Liver (tissue), 9 donors: ENCODE data around the gene KNCN. TPM values are rescaled to one million over a fixed set of nuclear protein-coding genes. Genes with fewer than 3 reads are reported as not detected.

ENCODE experiments used
- DNase-seq: peaks from one replicate; pipeline ENCODE4 v3.0.0-alpha.2; 2017; ENCODE audit warnings: low spot score
- H3K27ac ChIP-seq, 2 donors: one replicate each; pipeline ENCODE4 v1.7.0; 2013; ENCODE audit warnings: inconsistent platforms in 2 of 2, low read length in 2 of 2, control low read depth in 1 of 2, low read depth in 1 of 2, mild to moderate bottlenecking in 1 of 2
- H3K27me3 ChIP-seq, 4 donors: one replicate each; pipeline versions ENCODE4 v1.6.1 to v1.7.0; 2013; ENCODE audit warnings: low read length in 3 of 4, inconsistent platforms in 1 of 4, mild to moderate bottlenecking in 1 of 4, moderate library complexity in 1 of 4; ENCODE audit not compliant: control insufficient read depth in 4 of 4, insufficient read depth in 4 of 4
- H3K36me3 ChIP-seq, 4 donors: one replicate each; pipeline versions ENCODE4 v1.6.1 to v1.7.0; 2013; ENCODE audit warnings: low read length in 3 of 4, mild to moderate bottlenecking in 3 of 4, low read depth in 1 of 4, moderate library complexity in 1 of 4; ENCODE audit not compliant: control insufficient read depth in 4 of 4, insufficient read depth in 3 of 4
- H3K4me1 ChIP-seq, 4 donors: one replicate each; pipeline versions ENCODE4 v1.6.1 to v1.7.0; 2013; ENCODE audit warnings: low read length in 3 of 4, mild to moderate bottlenecking in 3 of 4, moderate library complexity in 1 of 4; ENCODE audit not compliant: control insufficient read depth in 4 of 4, insufficient read depth in 4 of 4
- H3K4me3 ChIP-seq, 3 donors: one replicate each; pipeline versions ENCODE4 v1.6.1 to v1.7.0; 2013; ENCODE audit warnings: low read length in 3 of 3, control low read depth in 1 of 3, low read depth in 1 of 3, mild to moderate bottlenecking in 1 of 3
- H3K9ac ChIP-seq, 2 donors: one replicate each; pipeline ENCODE4 v1.7.0; 2013; ENCODE audit warnings: low read length in 2 of 2, mild to moderate bottlenecking in 2 of 2, moderate library complexity in 2 of 2, control low read depth in 1 of 2, low read depth in 1 of 2
- H3K9me3 ChIP-seq, 4 donors: one replicate each; pipeline versions ENCODE4 v1.6.1 to v1.7.0; 2013; ENCODE audit warnings: low read length in 3 of 4; ENCODE audit not compliant: control insufficient read depth in 4 of 4
- ATF3 ChIP-seq: IDR thresholded peaks from 2 replicates; pipeline ENCODE4 v1.6.1; 2016; ENCODE audit warnings: antibody characterized with exemption
- CTCF ChIP-seq: fragments of 150-350 bp; IDR thresholded peaks from 2 replicates; pipeline ENCODE4 v1.5.1; 2017; ENCODE audit warnings: improper control_type of control experiment, low read depth, low read length; ENCODE audit not compliant: missing input control
- EGR1 ChIP-seq, 2 donors: IDR thresholded peaks; 2 replicates each; pipeline ENCODE4 v1.6.1; 2016 to 2018; ENCODE audit warnings: antibody characterized with exemption in 2 of 2, low read depth in 2 of 2
- FOXA1 ChIP-seq: IDR thresholded peaks from 2 replicates; pipeline ENCODE4 v1.6.1; 2016; ENCODE audit warnings: antibody characterized with exemption
- FOXA2 ChIP-seq: IDR thresholded peaks from 2 replicates; pipeline ENCODE4 v1.6.1; 2016; ENCODE audit warnings: antibody characterized with exemption
- HNF4A ChIP-seq, 2 donors: conservative IDR thresholded peaks; 2 replicates each; pipeline ENCODE4 v1.6.1; 2016; ENCODE audit warnings: antibody characterized with exemption in 2 of 2, mild to moderate bottlenecking in 2 of 2
- HNF4G ChIP-seq: IDR thresholded peaks from 2 replicates; pipeline ENCODE4 v1.6.1; 2016; ENCODE audit warnings: antibody characterized with exemption
- NR2F2 ChIP-seq: IDR thresholded peaks from 2 replicates; pipeline ENCODE4 v1.6.1; 2016; ENCODE audit warnings: antibody characterized with exemption
- RAD21 ChIP-seq, 2 donors: IDR thresholded peaks; 2 replicates each; pipeline ENCODE4 v1.6.1; 2016; ENCODE audit warnings: antibody characterized with exemption in 2 of 2, mild to moderate bottlenecking in 2 of 2
- REST ChIP-seq: IDR thresholded peaks from 2 replicates; pipeline ENCODE4 v1.6.1; 2016; ENCODE audit warnings: antibody characterized with exemption, mild to moderate bottlenecking
- RXRA ChIP-seq, 2 donors: IDR thresholded peaks; 2 replicates each; pipeline ENCODE4 v1.6.1; 2017 to 2018; ENCODE audit warnings: antibody characterized with exemption in 2 of 2, mild to moderate bottlenecking in 1 of 2
- SP1 ChIP-seq: IDR thresholded peaks from 2 replicates; pipeline ENCODE4 v1.6.1; 2018; ENCODE audit warnings: antibody characterized with exemption, mild to moderate bottlenecking
- TAF1 ChIP-seq: conservative IDR thresholded peaks from 2 replicates; pipeline ENCODE4 v1.6.1; 2016; ENCODE audit warnings: antibody characterized with exemption, mild to moderate bottlenecking
- YY1 ChIP-seq: IDR thresholded peaks from 2 replicates; pipeline ENCODE4 v1.6.1; 2016; ENCODE audit warnings: antibody characterized with exemption, mild to moderate bottlenecking
- WGBS: extraction: QIAGEN DNeasy Blood & Tissue Kit; methylation state at CpG from one replicate; pipeline ENCODE4 v1.1.7; 2013; 5-methylcytosine and 5-hydroxymethylcytosine counted together
- polyA plus RNA-seq, 2 donors: library from polyadenylated mRNA; stranded (reverse) in 1 of 2; unstranded in 1 of 2; fragments of 200-250 nt in 1 of 2; fragments of >200 nt in 1 of 2; fragmentation: Nextera tagmentation in 1 of 2; extraction: Ambion mirVana in 1 of 2; gene quantifications; one replicate each; pipeline versions ENCODE4 v1.2.1 to v1.2.3, GENCODE V29; 2013 to 2015
- total RNA-seq, 2 donors: library from RNA; depleted of rRNA; stranded (reverse); fragments of >200 nt; gene quantifications; one replicate each; pipeline ENCODE4 v1.2.3, GENCODE V29; 2014
- TF ChIP-seq, protein P1 (sequence below): IDR thresholded peaks from 2 replicates; pipeline ENCODE4 v1.6.1; 2016; ENCODE audit warnings: antibody characterized with exemption
- donor health status: healthy.
- donor health status: healthy.
- donor health status: healthy.
- donor health status: healthy.
- donor health status: healthy.

KNCN gene
- total and polyA plus RNA-seq, 4 donors = not detected

- Histone ChIP-seq H3K9me3 (no peaks in the 10 kb centered on the region), H3K9ac (no peak overlapping the region), H3K27ac (no peak overlapping the region), H3K36me3 (no peaks in the 10 kb centered on the region), H3K4me1 (no peaks in the 10 kb centered on the region), H3K4me3 (no peak overlapping the region), H3K27me3 (peaks cover 3 to 10% (median 5%) of the 10 kb centered on the region in 4 donors)
- WGBS = 83% methylated on average over 3 of the region's 3 CpGs
- TF ChIP-seq HNF4A (conservative IDR thresholded peaks at IDR 0.05) = no peak
- no peak for TF ChIP-seq FOXA1
- TF ChIP-seq NR2F2 = no peak
- TF ChIP-seq HNF4G = no peak
- no peak for TF ChIP-seq CTCF
- no peak for TF ChIP-seq REST
- no peak for TF ChIP-seq SP1
- TF ChIP-seq RXRA (IDR thresholded peaks at IDR 0.05) = no peak
- TF ChIP-seq, protein P1, sequence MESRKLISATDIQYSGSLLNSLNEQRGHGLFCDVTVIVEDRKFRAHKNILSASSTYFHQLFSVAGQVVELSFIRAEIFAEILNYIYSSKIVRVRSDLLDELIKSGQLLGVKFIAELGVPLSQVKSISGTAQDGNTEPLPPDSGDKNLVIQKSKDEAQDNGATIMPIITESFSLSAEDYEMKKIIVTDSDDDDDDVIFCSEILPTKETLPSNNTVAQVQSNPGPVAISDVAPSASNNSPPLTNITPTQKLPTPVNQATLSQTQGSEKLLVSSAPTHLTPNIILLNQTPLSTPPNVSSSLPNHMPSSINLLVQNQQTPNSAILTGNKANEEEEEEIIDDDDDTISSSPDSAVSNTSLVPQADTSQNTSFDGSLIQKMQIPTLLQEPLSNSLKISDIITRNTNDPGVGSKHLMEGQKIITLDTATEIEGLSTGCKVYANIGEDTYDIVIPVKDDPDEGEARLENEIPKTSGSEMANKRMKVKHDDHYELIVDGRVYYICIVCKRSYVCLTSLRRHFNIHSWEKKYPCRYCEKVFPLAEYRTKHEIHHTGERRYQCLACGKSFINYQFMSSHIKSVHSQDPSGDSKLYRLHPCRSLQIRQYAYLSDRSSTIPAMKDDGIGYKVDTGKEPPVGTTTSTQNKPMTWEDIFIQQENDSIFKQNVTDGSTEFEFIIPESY = no peak
- TF ChIP-seq EGR1 (IDR thresholded peaks at IDR 0.05; ENCODE audit: low read depth in 2 of 2) = no peak
- DNase-seq = no peak
Measured at GRCh38 chr1:46497020-46497419, 54.4 kb downstream of the KNCN start.

DNA sequence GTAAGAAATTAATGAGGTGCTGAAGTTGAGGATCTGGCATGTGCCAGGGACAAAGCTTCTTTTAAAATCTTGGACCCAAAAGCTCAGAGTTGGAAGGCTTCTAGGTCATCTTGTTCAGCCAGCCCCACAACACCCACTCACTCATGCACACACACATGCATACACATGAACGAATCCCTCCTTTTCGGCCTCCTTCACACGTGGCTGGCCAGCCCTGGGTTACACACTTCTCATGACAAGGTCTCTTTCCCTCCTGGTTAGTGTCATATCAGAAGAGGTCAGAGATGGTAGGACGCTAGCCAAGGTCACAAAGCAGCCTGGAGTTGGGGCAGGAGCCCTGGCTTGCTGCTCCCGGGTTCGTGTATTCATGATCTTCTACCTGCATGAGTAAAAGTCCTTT is 54.9 kb downstream of the KNCN start:
- WGBS = 70% methylated on average over 6 of the region's 6 CpGs
- Histone ChIP-seq H3K9ac (no peak overlapping the region), H3K4me1 (no peaks in the 10 kb centered on the region), H3K27me3 (peaks cover 3 to 15% (median 8%) of the 10 kb centered on the region in 4 donors), H3K4me3 (no peak overlapping the region), H3K9me3 (no peaks in the 10 kb centered on the region), H3K36me3 (no peaks in the 10 kb centered on the region), H3K27ac (no peak overlapping the region)
- DNase-seq = no peak
- TF ChIP-seq TAF1 (no peak), YY1 (no peak), EGR1 (IDR thresholded peaks at IDR 0.05; ENCODE audit: low read depth in 2 of 2) (no peak), REST (no peak), NR2F2 (no peak), RXRA (IDR thresholded peaks at IDR 0.05) (no peak), CTCF (no peak), FOXA2 (no peak), FOXA1 (no peak), ATF3 (no peak), SP1 (no peak), HNF4A (conservative IDR thresholded peaks at IDR 0.05) (no peak), RAD21 (IDR thresholded peaks at IDR 0.05) (no peak), HNF4G (no peak)
- TF ChIP-seq, protein P1 = no peak
